Ovary (tissue), 3 donors: ENCODE data around the gene PNMA8A.

ENCODE experiments used
- CTCF ChIP-seq, 3 donors: fragments of 450-650 bp in 2 of 3; fragments of 200-600 bp in 1 of 3; IDR thresholded peaks; one replicate each; pipeline versions ENCODE4 v1.5.1 to v1.8.0; 2016 to 2022; ENCODE audit warnings: antibody characterized with exemption in 3 of 3, mild to moderate bottlenecking in 1 of 3
- EP300 ChIP-seq: sonication (generic); formaldehyde crosslinking; IDR thresholded peaks from one replicate; pipeline ENCODE4 v1.6.1; 2017; ENCODE audit warnings: antibody characterized with exemption
- POLR2A ChIP-seq: fragments of 450-650 bp; IDR thresholded peaks from one replicate; pipeline ENCODE4 v1.6.1; 2017; ENCODE audit warnings: antibody characterized with exemption, mild to moderate bottlenecking, moderate library complexity
- donor health status: DM: no; HTN: no; CAD: no.

GRCh38 chr19:46486358-46486757 lies 15.0 kb upstream of the PNMA8A start:
- TF ChIP-seq CTCF (IDR thresholded peaks at IDR 0.05) (no peak), EP300 (no peak), POLR2A (no peak)
